ENCODE results near the gene CLIP1. TPM values are rescaled to one million over a fixed set of nuclear protein-coding genes. Genes with fewer than 3 reads are reported as not detected.

The CLIP1 gene
- total RNA-seq, 1 donor from 2014 or later = 108 TPM

GRCh38 chr12:122298071-122298748, 124.3 kb downstream of the CLIP1 start:
- ATAC-seq (no peak), DNase-seq (no peak)
- intact Hi-C loops (cut with DNase I) = no loop called here
- H3K4me1 ChIP-seq = no peaks in the 10 kb centered on the region
- H3K27me3 ChIP-seq = no peaks in the 10 kb centered on the region
- H3K9me3 ChIP-seq = no peaks in the 10 kb centered on the region
- no peak overlapping the region for H3K4me3 ChIP-seq
- peaks cover 38% of the 10 kb centered on the region for H3K36me3 ChIP-seq
- no peak for TF ChIP-seq CTCF (IDR thresholded peaks at IDR 0.05)
- no peak overlapping the region for H3K27ac ChIP-seq

GRCh38 chr12:122297494-122297893, 125.0 kb downstream of the CLIP1 start:
- intact Hi-C loops (cut with DNase I) = no loop called here
- Histone ChIP-seq H3K9me3 (no peaks in the 10 kb centered on the region), H3K4me1 (no peaks in the 10 kb centered on the region), H3K27ac (no peak overlapping the region), H3K4me3 (no peak overlapping the region), H3K36me3 (peaks cover 37% of the 10 kb centered on the region), H3K27me3 (no peaks in the 10 kb centered on the region)
- ATAC-seq = no peak
- no peak for TF ChIP-seq CTCF (IDR thresholded peaks at IDR 0.05)
- DNase-seq = no peak

DNA sequence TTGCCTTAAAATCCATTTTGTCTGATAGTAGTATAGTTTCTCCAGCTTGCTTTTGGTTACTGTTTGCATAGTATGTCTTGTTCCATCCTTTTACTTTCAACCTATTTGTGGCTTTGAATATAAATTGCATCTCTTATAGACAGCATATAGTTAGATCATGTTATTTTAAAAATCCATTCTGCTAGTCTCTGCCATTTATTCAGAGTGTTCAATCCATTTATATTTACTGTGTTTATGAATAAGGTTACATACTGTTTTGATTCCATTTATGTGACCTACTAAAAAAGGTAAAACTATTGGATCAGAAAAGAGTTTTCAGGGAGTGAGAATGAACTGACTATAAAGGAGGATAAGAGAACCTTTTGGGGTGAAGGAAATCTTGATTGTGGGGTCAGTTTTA, 126.6 kb downstream of the CLIP1 start:
- Histone ChIP-seq H3K27ac (no peak overlapping the region), H3K4me1 (no peaks in the 10 kb centered on the region), H3K27me3 (no peaks in the 10 kb centered on the region), H3K4me3 (no peak overlapping the region), H3K9me3 (no peaks in the 10 kb centered on the region), H3K36me3 (peaks cover 51% of the 10 kb centered on the region)
- intact Hi-C loops (cut with DNase I) = no loop called here
- no peak for TF ChIP-seq CTCF (IDR thresholded peaks at IDR 0.05)
- ATAC-seq = no peak
- DNase-seq = no peak

DNA sequence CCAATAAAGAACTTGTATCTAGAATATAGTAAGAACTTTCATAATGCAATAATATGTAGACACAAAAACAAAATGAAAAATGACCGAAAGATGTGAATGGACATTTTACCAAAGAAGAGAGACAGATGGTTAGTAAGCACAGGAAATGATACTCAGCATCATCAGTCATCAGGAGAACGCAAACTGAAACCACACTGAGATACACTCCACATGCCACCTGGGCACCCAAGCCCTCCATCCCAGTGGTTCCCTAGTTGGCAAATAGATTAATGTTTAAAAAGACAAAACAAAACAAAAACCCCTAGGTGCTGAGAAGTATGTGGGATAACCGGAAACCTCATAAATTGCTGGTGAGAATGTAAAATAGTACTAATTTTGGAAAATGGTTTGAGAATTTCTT, 129.4 kb downstream of the CLIP1 start:
- Histone ChIP-seq H3K36me3 (peaks cover 47% of the 10 kb centered on the region), H3K27me3 (no peaks in the 10 kb centered on the region), H3K4me1 (no peaks in the 10 kb centered on the region), H3K9me3 (no peaks in the 10 kb centered on the region), H3K4me3 (no peak overlapping the region), H3K27ac (no peak overlapping the region)
- ATAC-seq = no peak
- no peak for DNase-seq
- TF ChIP-seq CTCF (IDR thresholded peaks at IDR 0.05) = no peak
- intact Hi-C loops (cut with DNase I) = no loop called here

DNA sequence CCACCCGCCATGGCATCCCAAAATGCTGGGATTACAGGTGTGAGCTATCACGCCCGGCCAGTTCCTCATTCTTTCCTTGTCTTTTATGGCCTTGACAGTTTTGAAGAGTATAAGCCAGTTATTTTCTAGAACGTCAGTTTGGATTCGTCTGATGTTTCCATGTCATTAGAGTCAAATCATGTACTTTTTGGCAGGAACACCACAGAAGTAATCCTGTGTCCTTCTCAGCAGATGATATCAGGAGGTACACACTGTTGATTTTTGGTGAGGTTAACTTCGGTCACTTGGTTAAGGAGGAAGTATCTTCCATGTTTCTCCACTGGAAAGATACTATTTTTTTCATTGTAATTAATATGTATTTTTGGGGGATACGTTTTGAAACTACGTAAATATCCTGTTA, 131.0 kb downstream of the CLIP1 start:
- no peak overlapping the region for H3K4me3 ChIP-seq
- H3K27me3 ChIP-seq = no peaks in the 10 kb centered on the region
- H3K27ac ChIP-seq = no peak overlapping the region
- no peaks in the 10 kb centered on the region for H3K4me1 ChIP-seq
- ATAC-seq = no peak
- peaks cover 53% of the 10 kb centered on the region for H3K36me3 ChIP-seq
- no peak for TF ChIP-seq CTCF (IDR thresholded peaks at IDR 0.05)
- H3K9me3 ChIP-seq = no peaks in the 10 kb centered on the region
- DNase-seq = no peak
- intact Hi-C loops (cut with DNase I) = no loop called here

- DNase-seq = no peak
- no peak for TF ChIP-seq CTCF (IDR thresholded peaks at IDR 0.05)
- ATAC-seq = no peak
- intact Hi-C loops (cut with DNase I) = no loop called here
- no peak overlapping the region for H3K27ac ChIP-seq
- no peak overlapping the region for H3K4me3 ChIP-seq
- H3K27me3 ChIP-seq = no peaks in the 10 kb centered on the region
- H3K9me3 ChIP-seq = no peaks in the 10 kb centered on the region
- no peaks in the 10 kb centered on the region for H3K4me1 ChIP-seq
- H3K36me3 ChIP-seq = peaks cover 46% of the 10 kb centered on the region
Measured at GRCh38 chr12:122283680-122284079, 138.8 kb downstream of the CLIP1 start.

Measured in upper lobe of right lung (tissue), 1 donor.